GM19351 (cell line): ENCODE data around the gene LILRB2.
"Not testable (repeated sequence)": the region's sequence is repeated elsewhere in the genome, so short reads cannot be mapped to it uniquely, and the experiment has no call there.

Experiments used
- ATAC-seq: cut with Tn5 transposase; IDR thresholded peaks from one replicate; pipeline ENCODE4 v1.9.1; 2021; ENCODE audit warnings: mild to moderate bottlenecking, moderate library complexity; ENCODE audit not compliant: unreplicated experiment

Gene LILRB2

DNA sequence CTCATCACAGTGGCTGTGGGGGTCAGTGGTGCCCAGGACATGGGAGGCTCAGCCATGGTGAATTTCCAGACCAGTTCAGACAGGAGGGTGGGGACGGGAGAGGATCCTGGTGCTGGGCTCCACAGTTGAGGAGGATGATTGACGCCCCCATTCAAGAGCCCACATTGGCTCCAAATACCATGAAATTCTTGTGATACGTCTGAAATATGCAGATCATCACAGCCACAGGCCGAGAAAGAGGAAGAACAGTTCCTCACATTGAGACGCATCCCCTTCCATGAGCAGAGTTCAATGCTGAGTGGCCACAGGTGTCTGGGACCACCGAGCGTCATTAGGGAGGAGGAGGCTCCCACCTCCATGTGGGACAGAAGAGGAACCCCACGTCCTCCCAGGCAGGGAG lies 37.1 kb downstream of the LILRB2 start:
- not testable (repeated sequence) for ATAC-seq

DNA sequence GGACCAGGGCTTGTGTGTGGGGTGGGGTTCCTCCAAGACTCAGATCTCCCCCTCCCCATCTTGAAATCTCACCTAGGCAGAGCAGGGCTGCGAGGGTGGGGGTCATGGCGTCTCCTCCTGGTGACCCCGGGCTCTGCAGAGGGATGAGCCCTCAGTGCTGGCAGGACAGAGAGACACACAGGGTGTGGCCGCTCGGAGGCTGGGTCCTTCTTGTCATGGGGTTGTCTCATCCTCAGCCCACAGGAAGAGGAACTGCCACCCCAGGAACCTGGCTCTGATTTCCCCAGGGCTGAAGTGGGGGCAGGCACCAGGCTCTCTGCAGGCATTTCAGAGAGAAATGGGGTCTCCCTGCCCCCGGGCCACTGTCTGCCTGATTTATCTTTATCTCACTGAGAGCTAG lies 38.3 kb downstream of the LILRB2 start, which contains the start of gene LILRA6:
Gene LILRA6 (minus strand): TSS at position 145 of the 400 bp plus-strand sequence.
- not testable (repeated sequence) for ATAC-seq

- ATAC-seq, result not testable (repeated sequence)
These were observed 38.7 kb downstream of the LILRB2 start for GRCh38 chr19:54242234-54242633.

DNA sequence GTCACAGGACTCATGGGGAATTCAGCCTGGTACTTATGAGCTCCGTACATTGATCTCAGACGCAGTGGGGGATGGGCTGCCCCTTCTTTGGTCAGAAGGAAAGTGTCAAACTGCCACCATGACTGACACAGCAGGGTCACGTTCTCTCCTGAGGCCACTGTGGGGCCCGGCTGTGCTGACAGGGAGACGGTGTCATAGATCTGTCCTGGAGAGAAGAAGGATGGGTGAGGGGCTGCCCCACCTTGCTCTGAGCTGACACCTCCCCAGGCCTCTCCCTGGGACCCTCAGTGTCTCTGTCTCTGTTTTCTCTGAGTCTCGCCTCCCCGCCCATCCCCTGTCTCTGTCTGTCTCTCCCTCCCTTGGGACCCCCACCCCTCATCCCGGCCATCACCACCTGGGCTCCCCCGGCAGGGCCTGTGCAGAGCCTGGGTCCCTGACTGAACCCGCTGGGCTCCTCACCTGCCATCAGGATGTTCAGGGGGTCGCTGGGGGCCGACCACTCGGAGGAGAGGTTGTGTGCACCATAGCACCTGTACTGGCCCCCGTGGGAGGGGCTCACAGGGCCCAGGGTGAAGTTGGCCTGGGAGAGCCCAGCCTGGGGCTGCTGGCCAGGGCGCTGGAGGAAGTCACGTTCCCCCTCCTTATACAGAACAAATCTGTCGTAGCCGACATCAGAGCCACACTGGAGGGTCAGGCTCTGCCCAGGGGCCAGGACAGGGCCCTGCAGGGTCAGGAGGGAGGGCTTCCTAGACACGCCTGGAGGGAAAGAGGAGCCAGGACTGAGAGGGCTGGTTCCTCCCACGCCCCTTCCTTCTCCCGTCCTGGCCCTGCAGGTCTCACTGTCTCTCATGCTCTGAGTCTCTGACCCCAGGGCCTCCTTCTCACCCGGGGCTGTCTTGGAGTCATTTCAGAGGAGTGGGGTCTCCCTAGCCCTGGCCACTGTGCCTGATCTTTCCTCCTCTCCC lies 40.3 kb downstream of the LILRB2 start:
- not testable (repeated sequence) for ATAC-seq

GRCh38 chr19:54239491-54240371 lies 41.2 kb downstream of the LILRB2 start:
- ATAC-seq, result not testable (repeated sequence)

- no peak for ATAC-seq
These were observed 47.0 kb downstream of the LILRB2 start for GRCh38 chr19:54233941-54234340.

DNA sequence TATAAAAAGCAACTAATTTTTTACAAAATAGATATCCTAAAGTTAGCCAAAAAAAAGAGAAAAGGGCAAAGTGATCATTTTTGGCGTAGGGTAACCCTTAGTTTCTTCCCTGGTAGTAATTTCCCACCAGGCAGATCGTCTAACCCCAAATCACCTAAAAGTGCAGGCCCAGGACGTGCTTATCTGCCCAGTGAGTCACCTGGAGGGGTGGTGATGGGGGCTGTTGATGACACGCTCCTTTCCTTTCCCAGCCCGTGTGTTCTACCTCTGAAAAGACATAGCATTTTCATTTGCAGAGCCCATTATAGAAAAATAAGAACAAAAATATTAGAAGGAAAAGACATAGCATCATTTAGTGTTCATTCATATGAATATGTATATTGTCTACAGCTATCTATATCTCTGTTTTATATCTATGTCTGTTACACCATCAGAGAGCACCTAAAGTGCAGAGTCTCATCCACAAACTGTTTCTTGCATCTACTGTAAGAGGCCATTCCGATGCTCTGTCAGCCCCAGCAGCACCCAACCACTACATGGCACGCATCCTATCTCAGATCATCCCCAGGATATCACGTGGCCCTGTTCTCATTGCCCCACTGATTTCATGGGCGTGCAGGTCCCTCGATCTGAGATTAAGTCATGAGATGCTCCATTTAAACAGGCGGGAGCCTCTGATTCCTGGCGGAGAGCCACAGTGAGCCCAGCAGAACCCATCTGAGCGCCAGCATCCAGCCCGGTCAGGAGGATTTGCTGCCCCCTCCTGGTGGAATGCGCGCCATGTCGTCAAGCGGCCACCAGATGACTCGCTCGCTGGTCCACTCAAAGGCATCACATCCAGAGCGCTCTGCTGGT lies 49.6 kb downstream of the LILRB2 start:
- ATAC-seq, result no peak

DNA sequence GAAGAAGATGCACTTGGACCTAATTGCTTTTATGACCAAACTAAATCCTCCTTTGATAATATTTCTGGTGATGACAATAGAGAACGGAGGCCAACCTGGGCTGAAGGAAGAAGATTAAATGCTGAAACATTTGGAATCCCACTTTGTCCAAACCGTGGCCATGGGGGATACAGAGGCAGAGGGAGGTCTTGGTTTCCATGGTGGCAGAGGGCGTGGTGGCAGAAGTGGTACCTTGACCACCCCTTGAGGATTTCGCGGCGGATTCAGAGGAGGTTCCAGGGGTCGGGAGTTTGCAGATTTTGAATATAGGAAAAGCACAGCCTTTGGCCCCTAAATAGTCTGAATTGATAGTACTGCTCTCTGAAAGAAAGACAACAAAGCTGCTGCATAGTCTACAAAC lies 50.9 kb downstream of the LILRB2 start:
- ATAC-seq, result no peak

DNA sequence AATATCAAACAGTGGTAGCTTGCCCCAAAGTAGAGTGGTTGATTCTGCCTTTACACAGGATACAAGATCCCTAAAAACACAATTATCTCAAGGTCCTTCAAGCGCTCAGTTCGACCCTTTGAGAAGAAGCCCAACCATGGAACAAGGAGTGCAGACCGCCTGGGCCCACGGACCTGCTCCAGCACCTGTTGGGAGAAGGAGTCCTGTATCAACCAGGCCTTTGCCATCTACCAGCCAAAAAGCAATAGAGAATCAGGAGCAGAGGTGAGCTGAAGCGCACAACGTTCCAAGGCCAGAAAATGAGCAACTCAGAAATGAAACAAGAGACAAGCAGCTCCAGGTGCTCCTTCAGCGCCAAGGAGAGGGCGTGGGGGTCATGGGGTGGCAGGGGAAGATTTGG lies 51.8 kb downstream of the LILRB2 start:
- ATAC-seq, result no peak

DNA sequence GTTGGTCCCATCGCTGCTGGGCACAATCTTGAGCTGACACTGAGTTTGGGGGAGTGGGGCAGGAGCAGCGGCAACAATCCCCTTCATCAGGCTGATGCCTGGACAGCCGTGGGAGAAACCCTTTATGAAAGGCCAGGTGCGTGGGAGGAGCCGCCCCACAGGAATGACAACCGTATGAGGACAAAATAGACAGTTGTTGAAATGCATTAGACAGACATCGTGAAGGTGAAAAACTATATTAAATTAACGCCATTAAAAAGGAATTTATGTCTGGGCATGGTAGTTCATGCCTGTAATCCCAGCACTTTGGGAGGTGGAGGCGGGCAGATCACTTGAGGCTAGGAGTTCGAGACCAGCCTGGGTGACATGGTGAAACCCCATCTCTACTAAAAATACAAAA lies 56.3 kb downstream of the LILRB2 start:
- not testable (repeated sequence) for ATAC-seq

- not testable (repeated sequence) for ATAC-seq
These were observed 57.0 kb downstream of the LILRB2 start for GRCh38 chr19:54223937-54224281.
